HCT116 (cell line): Measurements from ENCODE around the gene PLEKHM1. TPM values are rescaled to one million over a fixed set of nuclear protein-coding genes. Genes with fewer than 3 reads are reported as not detected.
A peak's percentile ranks its signal among the peaks of the same experiment; 100 is the strongest.

Experiments
- ATAC-seq: fragments of 200-7000 bp; cut with Tn5 transposase; 2 replicates; pipeline ENCODE4 v1.9.1; 2020; ENCODE audit warnings: mild to moderate bottlenecking, moderate library complexity
- BruUV-seq: library from RNA; stranded (reverse); fragments of 400-500 nt; replicated peaks from 2 replicates; lab custom pipeline; 2021; lab: Mats Ljungman, UMichigan
- CTCF ChIA-PET: fragments of 300-600 bp; sonication (Branson Sonifier 250); formaldehyde crosslinking; loops from one replicate; lab custom pipeline; 2021; ENCODE audit warnings: antibody characterized with exemption; lab: Charles Lee
- POLR2A ChIA-PET: fragments of 300-600, 350-600 bp; sonication (Branson Sonifier 250); formaldehyde crosslinking; loops from one replicate; lab custom pipeline; 2021; ENCODE audit warnings: antibody characterized with exemption; lab: Charles Lee
- RAD21 ChIA-PET, 2 experiments: fragments of 300-600 bp; sonication (Branson Sonifier 250); formaldehyde crosslinking; loops; one replicate each; lab custom pipeline; 2023; ENCODE audit warnings: low total read pairs in 2 of 2; ENCODE audit not compliant: uncharacterized antibody in 2 of 2, unreplicated experiment in 2 of 2, low non-redundant PET in 1 of 2; lab: Charles Lee
- DNase-seq: peaks from one replicate; pipeline ENCODE4 v3.0.0-alpha.2; 2010; ENCODE audit warnings: low read depth, low spot score
- H2AFZ ChIP-seq: fragments of 200-600 bp; shearing (Covaris generic), sonication (generic); 2 replicates; pipeline ENCODE4 v1.6.1; 2017; ENCODE audit warnings: low read depth, mixed run types, mixed read lengths, antibody characterized with exemption, low read length; ENCODE audit not compliant: poor library complexity, severe bottlenecking
- H3K27ac ChIP-seq: 2 replicates; pipeline ENCODE4 v1.5.1; 2012; ENCODE audit warnings: low read depth, low read length
- H3K27me3 ChIP-seq: fragments of 200-600 bp; sonication (generic); 2 replicates; pipeline ENCODE4 v1.6.1; 2016; ENCODE audit warnings: mixed run types, low read length, mixed read lengths; ENCODE audit not compliant: insufficient read depth
- H3K36me3 ChIP-seq, 2 experiments: fragments of 200-500 bp in 1 of 2; fragments of 200-600 bp in 1 of 2; sonication (Bioruptor generic) in 1 of 2; sonication (generic) in 1 of 2; 2 replicates each; pipeline versions ENCODE4 v1.5.1 to v1.6.1; 2014 to 2016; ENCODE audit warnings: low read length in 2 of 2, inconsistent platforms in 1 of 2, mixed read lengths in 1 of 2, mixed run types in 1 of 2; ENCODE audit not compliant: insufficient read depth in 2 of 2, control insufficient read depth in 1 of 2
- H3K4me1 ChIP-seq, 2 experiments: fragments of 200-600 bp in 1 of 2; sonication (generic) in 1 of 2; 2 replicates each; pipeline versions ENCODE4 v1.5.1 to v1.6.1; 2012 to 2017; ENCODE audit warnings: low read length in 2 of 2, inconsistent platforms in 1 of 2, mild to moderate bottlenecking in 1 of 2, mixed read lengths in 1 of 2, mixed run types in 1 of 2, moderate library complexity in 1 of 2; ENCODE audit not compliant: insufficient read depth in 2 of 2, control insufficient read depth in 1 of 2
- H3K4me2 ChIP-seq: fragments of 200-600 bp; sonication (generic); 2 replicates; pipeline ENCODE4 v1.6.1; 2017; ENCODE audit warnings: mixed run types, low read length, mixed read lengths
- H3K4me3 ChIP-seq, 2 experiments: fragments of 200-600 bp in 1 of 2; sonication (generic) in 1 of 2; replicated peaks in 1 of 2; 2 replicates each; pipeline ENCODE4 v1.5.1; 2011 to 2016; ENCODE audit warnings: low read length in 2 of 2, control low read depth in 1 of 2, low read depth in 1 of 2, mild to moderate bottlenecking in 1 of 2, mixed read lengths in 1 of 2, mixed run types in 1 of 2
- H3K79me2 ChIP-seq: fragments of 200-600 bp; sonication (generic); 2 replicates; pipeline ENCODE4 v1.6.1; 2017; ENCODE audit warnings: mild to moderate bottlenecking, mixed run types, low read length, moderate library complexity, mixed read lengths; ENCODE audit not compliant: insufficient read depth
- H3K9ac ChIP-seq: fragments of 200-600 bp; sonication (generic); 2 replicates; pipeline ENCODE4 v1.6.1; 2016; ENCODE audit warnings: low read length, mixed read lengths
- H3K9me2 ChIP-seq: fragments of 200-600 bp; sonication (generic), shearing (Covaris generic); 2 replicates; pipeline ENCODE4 v1.6.1; 2017; ENCODE audit warnings: mixed run types, mild to moderate bottlenecking, moderate library complexity; ENCODE audit not compliant: insufficient read depth
- H3K9me3 ChIP-seq, 2 experiments: fragments of 200-500 bp in 1 of 2; fragments of 200-600 bp in 1 of 2; sonication (Bioruptor generic) in 1 of 2; sonication (generic) in 1 of 2; 2 replicates each; pipeline ENCODE4 v1.6.1; 2014 to 2017; ENCODE audit warnings: low read length in 2 of 2, mixed read lengths in 2 of 2, inconsistent platforms in 1 of 2, low read depth in 1 of 2, mild to moderate bottlenecking in 1 of 2, mixed run types in 1 of 2, moderate library complexity in 1 of 2; ENCODE audit not compliant: control insufficient read depth in 1 of 2, insufficient read depth in 1 of 2
- H4K20me1 ChIP-seq: fragments of 200-600 bp; sonication (generic), shearing (Covaris generic); 2 replicates; pipeline ENCODE4 v1.6.1; 2017; ENCODE audit warnings: mixed run types, mild to moderate bottlenecking, moderate library complexity; ENCODE audit not compliant: insufficient read depth
- CBX3 ChIP-seq: IDR thresholded peaks from 2 replicates; pipeline ENCODE4 v1.6.1; 2012; ENCODE audit warnings: low read depth
- CEBPB ChIP-seq: IDR thresholded peaks from 2 replicates; pipeline ENCODE4 v1.6.1; 2012; ENCODE audit warnings: low read depth
- EGR1 ChIP-seq: IDR thresholded peaks from 2 replicates; pipeline ENCODE4 v1.6.1; 2012; ENCODE audit warnings: low read depth
- EZH2 ChIP-seq: fragments of 200-600 bp; sonication (generic); IDR thresholded peaks from 2 replicates; pipeline ENCODE4 v1.6.1; 2017; ENCODE audit warnings: antibody characterized with exemption, mixed run types
- EZH2phosphoT487 ChIP-seq: fragments of 200-600 bp; IDR thresholded peaks from 2 replicates; pipeline ENCODE4 v1.6.1; 2018; ENCODE audit warnings: antibody characterized with exemption, borderline replicate concordance
- POLR2A ChIP-seq: IDR thresholded peaks from 2 replicates; pipeline ENCODE4 v1.7.0; 2011; ENCODE audit warnings: borderline replicate concordance; ENCODE audit not compliant: insufficient read depth, insufficient read length; ENCODE audit errors: extremely low read depth
- RAD21 ChIP-seq: IDR thresholded peaks from 2 replicates; pipeline ENCODE4 v1.6.1; 2012; ENCODE audit warnings: low read depth, mild to moderate bottlenecking
- SIN3A ChIP-seq: IDR thresholded peaks from 2 replicates; pipeline ENCODE4 v1.6.1; 2012; ENCODE audit warnings: low read depth
- TCF7L2 ChIP-seq: IDR thresholded peaks from 2 replicates; pipeline ENCODE4 v1.7.0; 2011; ENCODE audit warnings: borderline replicate concordance, inconsistent platforms; ENCODE audit not compliant: insufficient read depth, insufficient read length; ENCODE audit errors: extremely low read depth
- YY1 ChIP-seq: IDR thresholded peaks from 2 replicates; pipeline ENCODE4 v1.6.1; 2011; ENCODE audit warnings: low read length, low read depth, moderate library complexity, mild to moderate bottlenecking; ENCODE audit not compliant: insufficient replicate concordance; ENCODE audit errors: extremely low read depth
- ZFX ChIP-seq: fragments of 450-650 bp; IDR thresholded peaks from 2 replicates; pipeline ENCODE4 v1.6.1; 2017
- intact Hi-C: fragments of 100-400 bp; cut with micrococcal nuclease; formaldehyde crosslinking; loops from 2 replicates; pipeline ENCODE4 v1.10.0; 2022
- total RNA-seq: library from RNA; stranded (reverse); gene quantifications from one replicate; pipeline ENCODE4 v1.2.1, GENCODE V29; 2021; ENCODE audit not compliant: unreplicated experiment
- TF ChIP-seq, protein P1 (sequence below): IDR thresholded peaks from 2 replicates; pipeline ENCODE4 v1.6.1; 2012
- TF ChIP-seq, protein P2 (sequence below): IDR thresholded peaks from 2 replicates; pipeline ENCODE4 v1.6.1; 2011; ENCODE audit warnings: mild to moderate bottlenecking, low read length, moderate library complexity; ENCODE audit not compliant: insufficient replicate concordance; ENCODE audit errors: extremely low read depth
- TF ChIP-seq, protein P3 (sequence below), 3 experiments: fragments of 200-600 bp in 1 of 3; sonication (generic) in 1 of 3; IDR thresholded peaks in 2 of 3; conservative IDR thresholded peaks in 1 of 3; 2 replicates each; pipeline ENCODE4 v1.5.1; 2012 to 2017; ENCODE audit warnings: low read depth in 2 of 3, low read length in 2 of 3, antibody characterized with exemption in 1 of 3, borderline replicate concordance in 1 of 3, control low read depth in 1 of 3, mild to moderate bottlenecking in 1 of 3, mixed read lengths in 1 of 3, mixed run types in 1 of 3, moderate library complexity in 1 of 3; ENCODE audit not compliant: insufficient read depth in 1 of 3
- TF ChIP-seq, protein P4 (sequence below): IDR thresholded peaks from 2 replicates; pipeline ENCODE4 v1.6.1; 2012; ENCODE audit warnings: low read depth
- TF ChIP-seq, protein P5 (sequence below): IDR thresholded peaks from 2 replicates; pipeline ENCODE4 v1.6.1; 2012

Gene PLEKHM1
- total RNA-seq, 1 experiment from 2014 or later = 32.8 TPM

DNA sequence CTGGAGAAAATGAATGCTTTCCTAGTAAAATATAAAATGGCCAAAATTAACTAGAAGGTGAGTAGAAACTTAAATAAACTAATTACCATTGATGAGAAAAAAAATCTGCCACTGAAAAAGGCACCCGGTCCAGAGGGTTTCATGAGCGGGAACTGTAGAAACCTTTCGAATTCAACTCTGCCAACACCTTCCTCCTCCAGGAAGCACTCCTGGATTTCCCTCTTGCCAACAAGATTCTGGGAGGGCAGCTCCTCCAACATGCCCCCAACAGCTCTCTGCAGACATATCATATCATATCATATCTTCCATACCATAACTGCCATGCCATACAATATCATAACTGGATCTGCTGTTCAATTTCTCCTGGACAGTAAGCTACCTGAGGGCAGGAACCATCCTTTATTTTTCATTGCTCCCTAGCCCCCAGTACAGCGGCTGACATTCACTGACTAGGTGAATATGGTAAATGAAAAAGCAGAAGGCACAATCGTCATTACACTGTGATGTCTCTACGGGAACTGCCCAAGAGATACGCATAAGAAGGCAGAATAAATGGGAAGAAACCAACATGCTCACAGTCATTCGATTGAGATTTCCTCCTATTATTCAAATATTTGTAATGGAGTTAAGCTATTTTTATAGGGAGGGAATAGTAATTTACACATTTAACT is 67.1 kb downstream of the PLEKHM1 start:
- Histone ChIP-seq H3K9me2 (no peaks in the 10 kb centered on the region), H3K9ac (peak overlapping the region; percentile 90; the same call in 1 of the 2 replicates), H3K4me2 (peak overlapping the region; percentile 95), H3K79me2 (peaks cover 56% of the 10 kb centered on the region), H3K36me3 (peaks cover 3% of the 10 kb centered on the region in 2 experiments; a peak in 2 of 4 replicates), H3K27ac (0 out of 2 replicates have a peak overlapping the region, but pooled peaks have one; percentile 34), H4K20me1 (no peaks in the 10 kb centered on the region), H3K4me3 (peak overlapping the region; percentile 64 to 77), H3K4me1 (peaks cover 14 to 41% of the 10 kb centered on the region in 2 experiments; a peak in 3 of 4 replicates), H3K9me3 (no peaks in the 10 kb centered on the region), H3K27me3 (no peaks in the 10 kb centered on the region), H2AFZ (no peak overlapping the region)
- DNase-seq (no peak), ATAC-seq (no peak)
- BruUV-seq = no TSS peak
- RAD21 ChIA-PET = no interaction called here
- intact Hi-C loops = no loop called here
- CTCF ChIA-PET = interaction anchor here (4.4 kb wide), 1 partner anchor 28 kb away, joined by 58 read pairs; no protein-coding TSS in a partner anchor
- TF ChIP-seq, protein P1, sequence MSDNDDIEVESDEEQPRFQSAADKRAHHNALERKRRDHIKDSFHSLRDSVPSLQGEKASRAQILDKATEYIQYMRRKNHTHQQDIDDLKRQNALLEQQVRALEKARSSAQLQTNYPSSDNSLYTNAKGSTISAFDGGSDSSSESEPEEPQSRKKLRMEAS = no peak
- TF ChIP-seq TCF7L2 = no peak
- TF ChIP-seq CEBPB = no peak
- no peak for TF ChIP-seq EZH2
- no peak for TF ChIP-seq RAD21
- no peak for TF ChIP-seq YY1
- TF ChIP-seq POLR2A = no peak
- TF ChIP-seq, protein P2, sequence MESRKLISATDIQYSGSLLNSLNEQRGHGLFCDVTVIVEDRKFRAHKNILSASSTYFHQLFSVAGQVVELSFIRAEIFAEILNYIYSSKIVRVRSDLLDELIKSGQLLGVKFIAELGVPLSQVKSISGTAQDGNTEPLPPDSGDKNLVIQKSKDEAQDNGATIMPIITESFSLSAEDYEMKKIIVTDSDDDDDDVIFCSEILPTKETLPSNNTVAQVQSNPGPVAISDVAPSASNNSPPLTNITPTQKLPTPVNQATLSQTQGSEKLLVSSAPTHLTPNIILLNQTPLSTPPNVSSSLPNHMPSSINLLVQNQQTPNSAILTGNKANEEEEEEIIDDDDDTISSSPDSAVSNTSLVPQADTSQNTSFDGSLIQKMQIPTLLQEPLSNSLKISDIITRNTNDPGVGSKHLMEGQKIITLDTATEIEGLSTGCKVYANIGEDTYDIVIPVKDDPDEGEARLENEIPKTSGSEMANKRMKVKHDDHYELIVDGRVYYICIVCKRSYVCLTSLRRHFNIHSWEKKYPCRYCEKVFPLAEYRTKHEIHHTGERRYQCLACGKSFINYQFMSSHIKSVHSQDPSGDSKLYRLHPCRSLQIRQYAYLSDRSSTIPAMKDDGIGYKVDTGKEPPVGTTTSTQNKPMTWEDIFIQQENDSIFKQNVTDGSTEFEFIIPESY = no peak
- TF ChIP-seq CBX3 = no peak
- no peak for TF ChIP-seq EZH2phosphoT487
- no peak for TF ChIP-seq EGR1
- TF ChIP-seq, protein P3, sequence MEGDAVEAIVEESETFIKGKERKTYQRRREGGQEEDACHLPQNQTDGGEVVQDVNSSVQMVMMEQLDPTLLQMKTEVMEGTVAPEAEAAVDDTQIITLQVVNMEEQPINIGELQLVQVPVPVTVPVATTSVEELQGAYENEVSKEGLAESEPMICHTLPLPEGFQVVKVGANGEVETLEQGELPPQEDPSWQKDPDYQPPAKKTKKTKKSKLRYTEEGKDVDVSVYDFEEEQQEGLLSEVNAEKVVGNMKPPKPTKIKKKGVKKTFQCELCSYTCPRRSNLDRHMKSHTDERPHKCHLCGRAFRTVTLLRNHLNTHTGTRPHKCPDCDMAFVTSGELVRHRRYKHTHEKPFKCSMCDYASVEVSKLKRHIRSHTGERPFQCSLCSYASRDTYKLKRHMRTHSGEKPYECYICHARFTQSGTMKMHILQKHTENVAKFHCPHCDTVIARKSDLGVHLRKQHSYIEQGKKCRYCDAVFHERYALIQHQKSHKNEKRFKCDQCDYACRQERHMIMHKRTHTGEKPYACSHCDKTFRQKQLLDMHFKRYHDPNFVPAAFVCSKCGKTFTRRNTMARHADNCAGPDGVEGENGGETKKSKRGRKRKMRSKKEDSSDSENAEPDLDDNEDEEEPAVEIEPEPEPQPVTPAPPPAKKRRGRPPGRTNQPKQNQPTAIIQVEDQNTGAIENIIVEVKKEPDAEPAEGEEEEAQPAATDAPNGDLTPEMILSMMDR (IDR thresholded peaks at IDR 0.05 in 2 of 3, conservative IDR thresholded peaks at IDR 0.05 in 1 of 3; ENCODE audit: borderline replicate concordance in 1 of 3, insufficient read depth in 1 of 3, low read depth in 2 of 3, low read length in 2 of 3) = no peak
- no peak for TF ChIP-seq SIN3A
- TF ChIP-seq, protein P4, sequence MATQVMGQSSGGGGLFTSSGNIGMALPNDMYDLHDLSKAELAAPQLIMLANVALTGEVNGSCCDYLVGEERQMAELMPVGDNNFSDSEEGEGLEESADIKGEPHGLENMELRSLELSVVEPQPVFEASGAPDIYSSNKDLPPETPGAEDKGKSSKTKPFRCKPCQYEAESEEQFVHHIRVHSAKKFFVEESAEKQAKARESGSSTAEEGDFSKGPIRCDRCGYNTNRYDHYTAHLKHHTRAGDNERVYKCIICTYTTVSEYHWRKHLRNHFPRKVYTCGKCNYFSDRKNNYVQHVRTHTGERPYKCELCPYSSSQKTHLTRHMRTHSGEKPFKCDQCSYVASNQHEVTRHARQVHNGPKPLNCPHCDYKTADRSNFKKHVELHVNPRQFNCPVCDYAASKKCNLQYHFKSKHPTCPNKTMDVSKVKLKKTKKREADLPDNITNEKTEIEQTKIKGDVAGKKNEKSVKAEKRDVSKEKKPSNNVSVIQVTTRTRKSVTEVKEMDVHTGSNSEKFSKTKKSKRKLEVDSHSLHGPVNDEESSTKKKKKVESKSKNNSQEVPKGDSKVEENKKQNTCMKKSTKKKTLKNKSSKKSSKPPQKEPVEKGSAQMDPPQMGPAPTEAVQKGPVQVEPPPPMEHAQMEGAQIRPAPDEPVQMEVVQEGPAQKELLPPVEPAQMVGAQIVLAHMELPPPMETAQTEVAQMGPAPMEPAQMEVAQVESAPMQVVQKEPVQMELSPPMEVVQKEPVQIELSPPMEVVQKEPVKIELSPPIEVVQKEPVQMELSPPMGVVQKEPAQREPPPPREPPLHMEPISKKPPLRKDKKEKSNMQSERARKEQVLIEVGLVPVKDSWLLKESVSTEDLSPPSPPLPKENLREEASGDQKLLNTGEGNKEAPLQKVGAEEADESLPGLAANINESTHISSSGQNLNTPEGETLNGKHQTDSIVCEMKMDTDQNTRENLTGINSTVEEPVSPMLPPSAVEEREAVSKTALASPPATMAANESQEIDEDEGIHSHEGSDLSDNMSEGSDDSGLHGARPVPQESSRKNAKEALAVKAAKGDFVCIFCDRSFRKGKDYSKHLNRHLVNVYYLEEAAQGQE = no peak
- TF ChIP-seq, protein P5, sequence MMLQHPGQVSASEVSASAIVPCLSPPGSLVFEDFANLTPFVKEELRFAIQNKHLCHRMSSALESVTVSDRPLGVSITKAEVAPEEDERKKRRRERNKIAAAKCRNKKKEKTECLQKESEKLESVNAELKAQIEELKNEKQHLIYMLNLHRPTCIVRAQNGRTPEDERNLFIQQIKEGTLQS = no peak
- no peak for TF ChIP-seq ZFX
- POLR2A ChIA-PET = no interaction called here
